ENCODE measurements around the gene AHSA1.

Gene AHSA1

GRCh38 chr14:77505031-77505430 lies 47.1 kb downstream of the AHSA1 start:
- TF ChIP-seq, protein P1, sequence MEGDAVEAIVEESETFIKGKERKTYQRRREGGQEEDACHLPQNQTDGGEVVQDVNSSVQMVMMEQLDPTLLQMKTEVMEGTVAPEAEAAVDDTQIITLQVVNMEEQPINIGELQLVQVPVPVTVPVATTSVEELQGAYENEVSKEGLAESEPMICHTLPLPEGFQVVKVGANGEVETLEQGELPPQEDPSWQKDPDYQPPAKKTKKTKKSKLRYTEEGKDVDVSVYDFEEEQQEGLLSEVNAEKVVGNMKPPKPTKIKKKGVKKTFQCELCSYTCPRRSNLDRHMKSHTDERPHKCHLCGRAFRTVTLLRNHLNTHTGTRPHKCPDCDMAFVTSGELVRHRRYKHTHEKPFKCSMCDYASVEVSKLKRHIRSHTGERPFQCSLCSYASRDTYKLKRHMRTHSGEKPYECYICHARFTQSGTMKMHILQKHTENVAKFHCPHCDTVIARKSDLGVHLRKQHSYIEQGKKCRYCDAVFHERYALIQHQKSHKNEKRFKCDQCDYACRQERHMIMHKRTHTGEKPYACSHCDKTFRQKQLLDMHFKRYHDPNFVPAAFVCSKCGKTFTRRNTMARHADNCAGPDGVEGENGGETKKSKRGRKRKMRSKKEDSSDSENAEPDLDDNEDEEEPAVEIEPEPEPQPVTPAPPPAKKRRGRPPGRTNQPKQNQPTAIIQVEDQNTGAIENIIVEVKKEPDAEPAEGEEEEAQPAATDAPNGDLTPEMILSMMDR (IDR thresholded peaks at IDR 0.05; ENCODE audit: insufficient read depth, low read depth, low read length, missing control alignments), result no peak
- H3K4me3 ChIP-seq (ENCODE audit: low read depth, low read length), result no peak overlapping the region
- DNase-seq (ENCODE audit: low read depth), result no peak

- no peak for DNase-seq (ENCODE audit: low read depth)
- TF ChIP-seq, protein P1 (IDR thresholded peaks at IDR 0.05; ENCODE audit: insufficient read depth, low read depth, low read length, missing control alignments), result no peak
- H3K4me3 ChIP-seq (ENCODE audit: low read depth, low read length), result no peak overlapping the region
Measured at GRCh38 chr14:77507762-77508161, 49.9 kb downstream of the AHSA1 start.

DNA sequence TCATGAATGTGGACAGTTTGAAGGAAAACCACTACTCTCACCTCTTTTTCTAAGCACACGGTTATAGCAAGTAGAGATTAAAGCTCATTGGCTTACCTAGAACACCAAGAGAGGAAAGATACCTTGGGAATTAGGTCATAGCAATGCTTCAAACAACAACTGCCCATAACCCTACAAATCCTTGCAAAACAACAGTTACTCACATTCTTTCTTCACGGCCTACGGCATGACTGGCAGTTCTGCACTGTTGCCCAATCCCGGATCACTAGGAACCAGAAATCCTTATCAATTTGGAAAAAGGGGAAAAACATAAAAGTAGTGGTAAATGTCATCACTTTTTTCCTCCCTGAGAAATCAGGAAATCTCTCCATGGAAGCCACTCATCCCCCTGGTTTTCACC lies 50.4 kb downstream of the AHSA1 start:
- DNase-seq (ENCODE audit: low read depth), result no peak
- H3K4me3 ChIP-seq (ENCODE audit: low read depth, low read length), result no peak overlapping the region
- TF ChIP-seq, protein P1 (IDR thresholded peaks at IDR 0.05; ENCODE audit: insufficient read depth, low read depth, low read length, missing control alignments), result no peak

GRCh38 chr14:77508876-77509275 lies 51.0 kb downstream of the AHSA1 start:
- TF ChIP-seq, protein P1 (IDR thresholded peaks at IDR 0.05; ENCODE audit: insufficient read depth, low read depth, low read length, missing control alignments), result no peak
- no peak for DNase-seq (ENCODE audit: low read depth)
- no peak overlapping the region for H3K4me3 ChIP-seq (ENCODE audit: low read depth, low read length)

GRCh38 chr14:77509366-77509765 lies 51.5 kb downstream of the AHSA1 start:
- TF ChIP-seq, protein P1 (IDR thresholded peaks at IDR 0.05; ENCODE audit: insufficient read depth, low read depth, low read length, missing control alignments), result no peak
- DNase-seq (ENCODE audit: low read depth), result no peak
- H3K4me3 ChIP-seq (ENCODE audit: low read depth, low read length), result no peak overlapping the region

- TF ChIP-seq, protein P1 (IDR thresholded peaks at IDR 0.05; ENCODE audit: insufficient read depth, low read depth, low read length, missing control alignments), result no peak
- H3K4me3 ChIP-seq (ENCODE audit: low read depth, low read length), result no peak overlapping the region
- DNase-seq (ENCODE audit: low read depth), result no peak
Measured at GRCh38 chr14:77511486-77512162, 53.7 kb downstream of the AHSA1 start.

- TF ChIP-seq, protein P1 (IDR thresholded peaks at IDR 0.05; ENCODE audit: insufficient read depth, low read depth, low read length, missing control alignments), result no peak
- no peak overlapping the region for H3K4me3 ChIP-seq (ENCODE audit: low read depth, low read length)
- DNase-seq (ENCODE audit: low read depth), result no peak
Measured at GRCh38 chr14:77516126-77516525, 58.2 kb downstream of the AHSA1 start.

All from GM12865 (cell line).